SK-N-SH (cell line): Measurements from ENCODE around the gene FMO2.

Experiments used
- CHD2 ChIP-seq: fragments of 150-350 bp; IDR thresholded peaks from 2 replicates; pipeline ENCODE4 v1.6.1; 2018; ENCODE audit warnings: low read length; ENCODE audit not compliant: partially characterized antibody
- ELF1 ChIP-seq: IDR thresholded peaks from 2 replicates; pipeline ENCODE4 v1.4.0; 2012
- JUND ChIP-seq: IDR thresholded peaks from 2 replicates; pipeline ENCODE4 v1.4.0; 2012
- MAX ChIP-seq: IDR thresholded peaks from 2 replicates; pipeline ENCODE4 v1.4.0; 2012; ENCODE audit warnings: low read depth
- POLR2AphosphoS5 ChIP-seq: IDR thresholded peaks from 2 replicates; pipeline ENCODE4 v1.6.1; 2012; ENCODE audit warnings: low read depth, low read length
- RAD21 ChIP-seq: IDR thresholded peaks from 2 replicates; pipeline ENCODE4 v1.6.1; 2012; ENCODE audit warnings: mild to moderate bottlenecking, low read length
- RFX5 ChIP-seq: IDR thresholded peaks from 2 replicates; pipeline ENCODE4 v1.6.1; 2012; ENCODE audit warnings: mild to moderate bottlenecking, improper control_type of control experiment, low read length
- TF ChIP-seq, protein P1 (sequence below): fragments of 200-600 bp; sonication (generic); IDR thresholded peaks from 2 replicates; pipeline ENCODE4 v1.6.1; 2017; ENCODE audit warnings: antibody characterized with exemption, mild to moderate bottlenecking, moderate library complexity

- TF ChIP-seq, protein P1, sequence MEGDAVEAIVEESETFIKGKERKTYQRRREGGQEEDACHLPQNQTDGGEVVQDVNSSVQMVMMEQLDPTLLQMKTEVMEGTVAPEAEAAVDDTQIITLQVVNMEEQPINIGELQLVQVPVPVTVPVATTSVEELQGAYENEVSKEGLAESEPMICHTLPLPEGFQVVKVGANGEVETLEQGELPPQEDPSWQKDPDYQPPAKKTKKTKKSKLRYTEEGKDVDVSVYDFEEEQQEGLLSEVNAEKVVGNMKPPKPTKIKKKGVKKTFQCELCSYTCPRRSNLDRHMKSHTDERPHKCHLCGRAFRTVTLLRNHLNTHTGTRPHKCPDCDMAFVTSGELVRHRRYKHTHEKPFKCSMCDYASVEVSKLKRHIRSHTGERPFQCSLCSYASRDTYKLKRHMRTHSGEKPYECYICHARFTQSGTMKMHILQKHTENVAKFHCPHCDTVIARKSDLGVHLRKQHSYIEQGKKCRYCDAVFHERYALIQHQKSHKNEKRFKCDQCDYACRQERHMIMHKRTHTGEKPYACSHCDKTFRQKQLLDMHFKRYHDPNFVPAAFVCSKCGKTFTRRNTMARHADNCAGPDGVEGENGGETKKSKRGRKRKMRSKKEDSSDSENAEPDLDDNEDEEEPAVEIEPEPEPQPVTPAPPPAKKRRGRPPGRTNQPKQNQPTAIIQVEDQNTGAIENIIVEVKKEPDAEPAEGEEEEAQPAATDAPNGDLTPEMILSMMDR: no peak
- TF ChIP-seq POLR2AphosphoS5 (no peak), CHD2 (no peak), RFX5 (no peak), MAX (no peak), ELF1 (no peak), JUND (no peak), RAD21 (no peak)
These were observed 18.7 kb upstream of the FMO2 start for GRCh38 chr1:171166361-171166760.
